GM19324 (cell line): Measurements from ENCODE around the gene GNA14.
"Not testable (repeated sequence)": the region's sequence is repeated elsewhere in the genome, so short reads cannot be mapped to it uniquely, and the experiment has no call there.

Experiments
- ATAC-seq: cut with Tn5 transposase; IDR thresholded peaks from one replicate; pipeline ENCODE4 v1.9.1; 2021; ENCODE audit warnings: mild to moderate bottlenecking, moderate library complexity; ENCODE audit not compliant: unreplicated experiment, low FRiP score

Gene GNA14

GRCh38 chr9:77422969-77423368, 225.2 kb downstream of the GNA14 start:
- ATAC-seq = no peak

DNA sequence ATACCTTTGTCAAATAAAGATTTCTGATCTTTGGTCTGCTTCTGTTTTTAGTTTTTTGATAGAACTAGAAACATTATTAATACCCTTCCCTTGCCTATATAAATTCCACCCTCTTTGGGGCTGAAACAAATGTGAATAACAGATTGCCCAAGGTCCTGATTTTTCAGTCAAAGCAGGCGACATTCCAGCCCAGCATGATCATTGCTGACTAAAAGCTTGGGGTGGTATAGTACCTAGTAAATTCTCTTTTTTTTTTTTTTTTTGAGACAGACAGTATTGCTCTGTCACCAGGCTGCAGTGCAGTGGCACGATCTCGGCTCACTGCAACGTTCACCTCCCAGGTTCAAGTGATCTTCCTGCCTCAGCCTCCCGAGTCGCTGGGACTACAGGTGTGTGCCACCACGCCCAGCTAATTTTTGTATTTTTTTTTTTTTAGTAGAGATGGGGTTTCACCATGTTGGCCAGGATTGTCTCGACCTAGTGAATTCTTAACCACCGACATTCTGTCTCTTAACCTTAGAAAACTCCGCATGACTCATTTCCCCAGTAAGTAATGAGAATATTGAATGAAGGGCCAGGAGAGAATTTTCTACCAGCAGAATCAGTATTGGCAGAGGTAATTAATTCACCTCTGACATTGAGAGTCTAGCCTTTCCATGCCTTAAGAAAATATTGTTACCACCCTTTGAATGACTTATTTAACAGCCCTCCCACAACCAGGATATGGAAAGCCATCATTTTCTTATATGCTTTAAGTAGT, 226.4 kb downstream of the GNA14 start:
- ATAC-seq = no peak

DNA sequence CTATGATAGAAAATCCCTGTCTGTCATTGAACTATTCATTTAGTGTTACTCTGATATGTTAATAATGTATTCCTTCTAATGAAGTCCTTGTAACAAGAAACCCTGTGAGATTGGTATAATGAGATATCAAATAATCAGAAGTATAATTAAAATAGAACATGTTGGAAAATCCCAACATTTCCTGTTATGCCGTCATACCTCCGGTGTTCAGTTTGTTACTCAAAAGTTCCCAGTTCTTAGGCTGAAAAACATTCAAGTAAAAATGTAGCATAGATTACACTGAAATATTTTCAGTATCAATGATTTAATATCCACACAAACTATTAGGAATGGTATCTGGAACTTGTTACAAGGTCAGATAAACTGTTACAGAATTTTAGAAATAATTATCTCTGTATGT, 227.5 kb downstream of the GNA14 start:
- no peak for ATAC-seq

GRCh38 chr9:77418226-77418625, 229.9 kb downstream of the GNA14 start:
- ATAC-seq = no peak

- no peak for ATAC-seq
Measured at GRCh38 chr9:77417566-77417965, 230.6 kb downstream of the GNA14 start.

DNA sequence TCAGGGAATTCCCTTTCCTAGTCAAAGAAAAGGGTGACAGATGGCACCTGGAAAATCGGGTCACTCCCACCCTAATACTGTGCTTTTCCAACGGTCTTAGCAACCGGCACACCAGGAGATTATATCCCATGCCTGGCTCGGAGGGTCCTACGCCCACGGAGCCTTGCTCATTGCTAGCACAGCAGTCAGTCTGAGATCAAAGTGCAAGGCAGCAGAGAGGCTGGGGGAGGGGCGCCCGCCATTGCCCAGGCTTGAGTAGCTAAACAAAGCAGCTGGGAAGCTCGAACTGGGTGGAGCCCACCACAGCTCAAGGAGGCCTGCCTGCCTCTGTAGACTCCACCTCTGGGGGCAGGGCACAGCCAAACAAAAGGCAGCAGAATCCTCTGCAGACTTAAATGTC, 239.6 kb downstream of the GNA14 start:
- not testable (repeated sequence) for ATAC-seq

GRCh38 chr9:77403239-77403638, 244.9 kb downstream of the GNA14 start:
- ATAC-seq = no peak

DNA sequence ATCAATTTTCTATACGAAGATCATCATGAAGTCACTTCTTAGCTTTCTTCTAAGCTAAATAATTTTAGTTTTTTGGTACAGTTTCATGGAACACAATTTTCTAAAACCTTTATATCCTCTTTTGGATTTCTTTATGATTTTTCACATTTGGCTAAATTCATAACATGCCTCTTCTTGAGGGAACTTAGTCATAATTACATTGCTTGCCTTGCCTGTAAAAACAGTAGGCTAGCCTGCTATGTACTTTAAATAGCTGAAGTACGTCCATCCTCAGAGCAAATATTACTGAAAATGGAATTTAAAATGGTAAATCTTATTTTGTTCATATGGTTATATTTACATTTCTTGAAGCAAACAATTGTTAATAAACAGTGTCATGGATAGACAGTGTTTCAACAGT, 245.8 kb downstream of the GNA14 start:
- ATAC-seq = no peak

DNA sequence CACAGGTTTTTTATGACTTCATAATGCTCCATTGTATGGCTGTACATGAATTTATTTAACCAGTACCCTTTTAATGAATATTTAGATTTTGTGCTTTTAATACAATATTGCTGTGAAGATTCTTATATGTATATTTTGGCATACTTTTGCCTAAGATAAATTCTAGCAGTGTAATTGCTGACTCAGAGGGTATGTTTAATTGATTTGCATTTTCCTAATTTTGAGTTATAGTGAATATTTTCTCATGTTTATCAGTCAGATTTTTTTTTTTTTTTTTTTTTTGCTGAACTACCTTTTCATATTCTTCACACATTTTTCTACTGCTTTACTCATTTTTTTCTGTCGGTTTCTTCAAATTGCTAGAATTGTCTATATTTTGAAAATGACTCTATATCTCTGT, 248.2 kb downstream of the GNA14 start:
- ATAC-seq = no peak

- not testable (repeated sequence) for ATAC-seq
Measured at GRCh38 chr9:77398581-77398980, 249.5 kb downstream of the GNA14 start.

- no peak for ATAC-seq
Measured at GRCh38 chr9:77392328-77392727, 255.8 kb downstream of the GNA14 start.

- no peak for ATAC-seq
Measured at GRCh38 chr9:77391834-77392233, 256.3 kb downstream of the GNA14 start.

DNA sequence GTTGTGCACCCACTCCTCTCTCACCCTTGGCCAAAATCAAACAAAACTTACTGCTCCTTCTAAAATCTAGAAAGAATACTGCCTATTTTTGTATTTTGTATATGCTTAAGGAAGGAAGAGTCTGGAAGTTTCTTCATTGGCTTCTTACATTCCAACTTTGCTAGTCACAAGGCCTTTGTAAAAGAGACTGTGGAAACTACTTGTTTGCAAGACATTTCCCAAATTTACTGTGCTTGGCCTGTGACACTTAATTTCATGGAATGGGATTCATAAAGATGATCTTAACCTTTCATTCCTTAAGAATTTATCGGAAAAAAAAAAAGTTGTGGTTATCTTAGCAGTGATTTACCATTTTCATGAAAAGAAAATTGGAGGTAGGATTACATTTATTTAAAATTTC, 261.9 kb downstream of the GNA14 start:
- ATAC-seq = no peak

DNA sequence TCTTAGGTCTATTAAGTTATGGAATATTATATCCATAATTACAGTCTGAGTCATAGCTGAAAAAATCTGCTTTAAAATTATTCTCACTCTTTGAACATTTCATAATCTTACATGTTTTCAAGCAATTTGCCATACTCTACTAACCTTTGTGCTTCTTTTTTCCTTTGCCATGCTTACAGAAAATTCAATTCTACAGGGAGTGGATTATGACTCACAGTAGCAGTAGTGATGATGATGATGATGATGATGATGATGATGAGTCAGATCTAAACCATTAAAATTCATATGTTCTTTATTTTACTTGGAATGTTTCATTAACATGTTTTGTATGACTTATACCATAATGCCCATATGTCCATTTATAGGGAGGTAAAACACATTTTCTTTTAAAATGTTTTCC, 263.7 kb downstream of the GNA14 start:
- no peak for ATAC-seq

GRCh38 chr9:77375956-77376532, 272.1 kb downstream of the GNA14 start:
- no peak for ATAC-seq

DNA sequence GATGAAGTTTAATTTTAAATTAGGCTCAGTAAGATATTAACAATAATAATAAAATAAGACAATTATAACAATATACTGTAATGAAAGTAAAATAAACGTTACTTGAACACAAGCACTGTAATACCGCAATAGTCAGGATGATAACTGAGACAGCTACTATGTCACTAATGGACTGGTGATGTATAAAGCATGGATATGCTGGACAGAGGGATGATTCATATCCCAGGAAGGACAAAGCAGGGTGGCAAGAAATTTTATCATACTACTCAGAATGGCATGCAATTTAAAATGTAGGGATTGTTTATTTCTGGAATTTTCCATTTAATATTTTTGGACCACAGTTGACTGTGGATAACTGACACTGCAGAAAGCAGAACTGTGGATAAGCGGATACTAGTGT, 273.9 kb downstream of the GNA14 start:
- ATAC-seq = no peak
